ENCODE measurements around the gene LY6G6C.

The LY6G6C gene

DNA sequence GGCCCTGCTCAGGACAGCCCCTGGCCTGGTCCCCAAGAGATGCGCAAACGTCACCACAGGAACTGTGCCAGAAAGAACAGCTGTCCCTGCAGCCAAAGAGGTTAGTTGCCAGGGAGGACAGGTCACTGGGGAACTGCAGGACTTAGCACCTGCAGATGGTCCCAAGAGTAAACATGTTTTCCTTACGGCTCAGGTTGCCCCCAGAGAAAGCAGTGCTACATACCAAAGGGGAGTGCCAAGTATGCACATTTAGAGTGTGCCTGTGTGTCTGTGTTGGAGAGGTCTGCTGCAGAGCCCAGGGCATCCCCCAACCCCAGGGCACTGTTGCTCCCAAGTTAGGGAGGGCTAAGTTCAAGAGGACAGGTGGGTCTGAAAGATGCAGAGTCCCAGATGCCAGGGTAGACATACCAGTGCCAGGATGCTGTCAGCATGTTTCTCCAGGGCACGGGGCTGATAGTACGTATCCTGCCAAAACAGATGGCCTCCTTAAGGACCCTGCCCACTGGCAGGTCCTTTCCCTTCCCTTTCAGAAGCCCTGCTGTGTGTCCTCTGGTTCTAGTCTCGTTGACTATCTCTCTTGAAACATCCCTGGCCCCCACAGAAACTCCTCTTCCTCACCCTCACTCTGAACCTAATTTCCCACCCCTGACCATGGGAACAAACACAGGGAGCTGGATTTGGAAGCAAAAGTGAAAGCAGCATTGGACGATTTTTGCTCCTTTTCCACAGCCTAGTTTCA lies 19.7 kb downstream of the LY6G6C start:
- TF ChIP-seq SUZ12 (IDR thresholded peaks at IDR 0.05; ENCODE audit: extremely low read depth, insufficient read depth, insufficient read length) (no peak), YY1 (IDR thresholded peaks at IDR 0.05; ENCODE audit: insufficient read depth, insufficient read length) (no peak), ZNF274 (IDR thresholded peaks at IDR 0.05; ENCODE audit: low read depth, low read length) (no peak)
- Histone ChIP-seq H3K27me3 (ENCODE audit: insufficient read depth, insufficient read length) (no peaks in the 10 kb centered on the region), H3K4me1 (ENCODE audit: insufficient read depth, insufficient read length) (peaks cover 5% of the 10 kb centered on the region), H3K4me3 (ENCODE audit: insufficient read length, low read depth) (peak overlapping the region; percentile 87), H3K36me3 (ENCODE audit: insufficient read depth, insufficient read length, low read length) (peaks cover 36% of the 10 kb centered on the region), H3K9ac (ENCODE audit: insufficient read length, low read depth) (peak overlapping the region; percentile 93), H3K9me3 (ENCODE audit: insufficient read depth, low read length) (no peaks in the 10 kb centered on the region)
- DNase-seq (ENCODE audit: low read depth, low spot score), result no peak

DNA sequence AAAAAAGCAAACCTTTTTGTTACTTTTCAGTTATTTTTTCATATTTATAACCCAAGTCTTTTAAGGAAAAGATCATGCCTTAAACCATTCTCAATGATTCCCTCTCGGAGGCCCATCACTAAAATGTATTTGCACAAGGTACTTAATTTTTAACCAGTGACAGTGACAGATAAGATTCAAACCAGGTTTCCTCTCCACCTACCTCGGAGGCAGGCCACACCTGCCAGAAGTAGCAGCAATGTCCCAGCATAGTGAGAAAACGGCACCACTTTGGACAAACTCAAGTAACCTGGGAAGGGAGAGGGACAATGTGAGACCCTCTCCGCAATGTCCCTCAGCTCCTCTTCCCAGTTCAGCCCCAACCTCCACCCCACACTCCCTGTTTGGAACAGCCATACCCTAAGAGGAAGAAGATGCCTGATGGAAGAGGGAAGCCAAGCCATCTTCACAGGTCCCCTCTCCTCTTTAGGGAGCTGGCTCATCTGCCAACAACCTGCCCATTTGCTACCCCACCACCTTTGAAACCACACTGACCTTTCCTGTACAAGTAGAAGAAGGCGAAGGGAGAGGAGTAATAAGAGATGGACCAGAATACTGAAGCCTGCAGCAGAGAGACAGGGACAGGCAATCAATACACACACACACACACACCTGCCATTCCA lies 20.7 kb downstream of the LY6G6C start:
- Histone ChIP-seq H3K4me1 (ENCODE audit: insufficient read depth, insufficient read length) (peaks cover 5% of the 10 kb centered on the region), H3K4me3 (ENCODE audit: insufficient read length, low read depth) (no peak overlapping the region), H3K27me3 (ENCODE audit: insufficient read depth, insufficient read length) (no peaks in the 10 kb centered on the region), H3K9me3 (ENCODE audit: insufficient read depth, low read length) (no peaks in the 10 kb centered on the region), H3K36me3 (ENCODE audit: insufficient read depth, insufficient read length, low read length) (peaks cover 43% of the 10 kb centered on the region), H3K9ac (ENCODE audit: insufficient read length, low read depth) (no peak overlapping the region)
- DNase-seq (ENCODE audit: low read depth, low spot score), result no peak
- TF ChIP-seq ZNF274 (IDR thresholded peaks at IDR 0.05; ENCODE audit: low read depth, low read length) (no peak), SUZ12 (IDR thresholded peaks at IDR 0.05; ENCODE audit: extremely low read depth, insufficient read depth, insufficient read length) (no peak), YY1 (IDR thresholded peaks at IDR 0.05; ENCODE audit: insufficient read depth, insufficient read length) (no peak)

DNA sequence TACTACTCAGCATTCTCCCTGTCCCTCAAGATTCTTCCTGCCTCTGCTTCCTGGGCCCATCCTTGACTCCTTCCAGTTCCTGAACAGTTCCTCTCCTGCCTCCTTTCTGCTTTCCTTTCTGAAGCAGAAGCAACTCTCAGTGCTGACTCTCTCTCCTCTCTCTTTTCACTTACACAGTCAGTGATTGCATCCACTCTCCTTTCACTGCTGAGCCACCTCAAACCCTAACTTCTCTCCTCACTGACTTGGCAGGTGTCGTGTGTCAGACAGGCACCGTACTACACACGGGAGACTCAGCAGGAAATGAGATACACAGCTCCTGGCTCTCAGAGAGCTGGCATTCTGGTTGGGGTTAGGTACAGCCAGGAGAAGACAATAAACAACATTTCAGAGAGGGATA lies 24.0 kb downstream of the LY6G6C start:
- no peaks in the 10 kb centered on the region for H3K9me3 ChIP-seq (ENCODE audit: insufficient read depth, low read length)
- no peak overlapping the region for H3K9ac ChIP-seq (ENCODE audit: insufficient read length, low read depth)
- TF ChIP-seq SUZ12 (IDR thresholded peaks at IDR 0.05; ENCODE audit: extremely low read depth, insufficient read depth, insufficient read length) (no peak), YY1 (IDR thresholded peaks at IDR 0.05; ENCODE audit: insufficient read depth, insufficient read length) (no peak), ZNF274 (IDR thresholded peaks at IDR 0.05; ENCODE audit: low read depth, low read length) (no peak)

DNA sequence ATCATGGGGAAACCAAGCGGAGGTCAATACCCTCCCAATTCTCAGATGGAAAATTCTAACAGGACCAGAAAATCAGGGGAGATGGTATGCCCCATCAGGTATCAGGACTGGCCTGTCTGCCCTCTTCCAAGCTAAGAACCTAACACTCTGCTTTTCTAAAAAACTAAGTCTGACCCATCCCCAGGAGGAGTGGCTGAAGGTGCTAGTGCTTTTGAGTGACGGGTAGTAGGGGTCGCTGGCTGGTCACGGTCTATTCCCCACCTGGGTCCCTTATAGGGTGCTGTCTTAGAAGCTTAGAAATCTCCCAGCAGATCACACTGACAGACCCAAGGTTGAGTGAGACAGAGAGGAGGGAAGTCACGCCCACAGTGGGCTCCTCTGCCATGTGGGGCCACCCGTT lies 28.0 kb downstream of the LY6G6C start:
- H3K36me3 ChIP-seq (ENCODE audit: insufficient read depth, insufficient read length, low read length), result peaks cover 65% of the 10 kb centered on the region
- no peak overlapping the region for H3K9ac ChIP-seq (ENCODE audit: insufficient read length, low read depth)
- TF ChIP-seq ZNF274 (IDR thresholded peaks at IDR 0.05; ENCODE audit: low read depth, low read length) (no peak), SUZ12 (IDR thresholded peaks at IDR 0.05; ENCODE audit: extremely low read depth, insufficient read depth, insufficient read length) (no peak), YY1 (IDR thresholded peaks at IDR 0.05; ENCODE audit: insufficient read depth, insufficient read length) (no peak)
- H3K27me3 ChIP-seq (ENCODE audit: insufficient read depth, insufficient read length), result no peaks in the 10 kb centered on the region
- peaks cover 7% of the 10 kb centered on the region for H3K4me1 ChIP-seq (ENCODE audit: insufficient read depth, insufficient read length)
- no peak overlapping the region for H3K4me3 ChIP-seq (ENCODE audit: insufficient read length, low read depth)
- no peak for DNase-seq (ENCODE audit: low read depth, low spot score)
- H3K9me3 ChIP-seq (ENCODE audit: insufficient read depth, low read length), result no peaks in the 10 kb centered on the region

More for the DNA sequence above, 24.0 kb downstream of the LY6G6C start:
- Histone ChIP-seq H3K36me3 (ENCODE audit: insufficient read depth, insufficient read length, low read length) (peaks cover 64% of the 10 kb centered on the region), H3K27me3 (ENCODE audit: insufficient read depth, insufficient read length) (no peaks in the 10 kb centered on the region), H3K4me3 (ENCODE audit: insufficient read length, low read depth) (no peak overlapping the region), H3K4me1 (ENCODE audit: insufficient read depth, insufficient read length) (peaks cover 5% of the 10 kb centered on the region)
- no peak for DNase-seq (ENCODE audit: low read depth, low spot score)

DNA sequence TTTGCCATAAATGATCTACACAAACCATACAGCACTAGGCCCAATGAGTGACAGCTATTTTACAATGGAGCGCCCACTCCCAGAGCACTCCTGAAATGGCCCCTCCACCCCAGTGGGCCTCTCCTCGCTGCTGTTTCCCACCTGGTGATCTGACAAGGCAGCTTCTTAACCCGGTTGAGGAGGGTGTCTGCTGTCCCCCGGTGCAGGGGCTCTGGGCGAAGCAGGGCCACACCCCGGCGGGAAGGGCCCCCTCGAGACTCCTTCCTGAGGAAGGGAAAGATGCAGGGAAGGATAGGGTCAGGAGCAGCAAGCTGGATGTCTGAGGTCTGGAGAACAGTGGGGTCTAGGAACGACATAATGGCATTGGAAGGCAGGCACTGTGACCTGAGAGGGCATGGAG lies 28.7 kb downstream of the LY6G6C start:
- no peak overlapping the region for H3K4me3 ChIP-seq (ENCODE audit: insufficient read length, low read depth)
- no peak for DNase-seq (ENCODE audit: low read depth, low spot score)
- H3K9me3 ChIP-seq (ENCODE audit: insufficient read depth, low read length), result no peaks in the 10 kb centered on the region
- no peak overlapping the region for H3K9ac ChIP-seq (ENCODE audit: insufficient read length, low read depth)
- peaks cover 71% of the 10 kb centered on the region for H3K36me3 ChIP-seq (ENCODE audit: insufficient read depth, insufficient read length, low read length)
- peaks cover 11% of the 10 kb centered on the region for H3K4me1 ChIP-seq (ENCODE audit: insufficient read depth, insufficient read length)
- TF ChIP-seq SUZ12 (IDR thresholded peaks at IDR 0.05; ENCODE audit: extremely low read depth, insufficient read depth, insufficient read length) (no peak), YY1 (IDR thresholded peaks at IDR 0.05; ENCODE audit: insufficient read depth, insufficient read length) (no peak), ZNF274 (IDR thresholded peaks at IDR 0.05; ENCODE audit: low read depth, low read length) (no peak)
- H3K27me3 ChIP-seq (ENCODE audit: insufficient read depth, insufficient read length), result no peaks in the 10 kb centered on the region

DNA sequence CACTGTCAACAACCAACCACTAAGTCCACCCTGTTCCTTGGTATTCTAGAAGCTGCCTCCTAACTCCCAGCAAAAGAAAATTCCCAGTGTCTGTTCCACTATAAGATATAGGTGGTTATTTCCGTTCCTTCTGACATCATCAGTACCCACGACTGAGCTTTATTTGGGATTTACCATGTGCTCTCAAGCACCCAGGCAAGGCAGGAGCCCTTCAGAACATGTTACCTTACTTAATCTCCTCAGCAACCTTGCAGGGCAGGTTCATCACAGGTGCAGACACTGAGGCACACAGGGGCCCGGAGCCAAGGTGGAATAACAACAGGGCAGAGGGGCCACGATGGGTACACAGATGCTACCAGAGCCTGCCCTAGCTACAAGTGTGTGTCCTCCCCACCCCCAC lies 29.2 kb downstream of the LY6G6C start:
- H3K36me3 ChIP-seq (ENCODE audit: insufficient read depth, insufficient read length, low read length), result peaks cover 72% of the 10 kb centered on the region
- no peak for TF ChIP-seq YY1 (IDR thresholded peaks at IDR 0.05; ENCODE audit: insufficient read depth, insufficient read length)
- no peak for TF ChIP-seq SUZ12 (IDR thresholded peaks at IDR 0.05; ENCODE audit: extremely low read depth, insufficient read depth, insufficient read length)
- TF ChIP-seq ZNF274 (IDR thresholded peaks at IDR 0.05; ENCODE audit: low read depth, low read length), result no peak

DNA sequence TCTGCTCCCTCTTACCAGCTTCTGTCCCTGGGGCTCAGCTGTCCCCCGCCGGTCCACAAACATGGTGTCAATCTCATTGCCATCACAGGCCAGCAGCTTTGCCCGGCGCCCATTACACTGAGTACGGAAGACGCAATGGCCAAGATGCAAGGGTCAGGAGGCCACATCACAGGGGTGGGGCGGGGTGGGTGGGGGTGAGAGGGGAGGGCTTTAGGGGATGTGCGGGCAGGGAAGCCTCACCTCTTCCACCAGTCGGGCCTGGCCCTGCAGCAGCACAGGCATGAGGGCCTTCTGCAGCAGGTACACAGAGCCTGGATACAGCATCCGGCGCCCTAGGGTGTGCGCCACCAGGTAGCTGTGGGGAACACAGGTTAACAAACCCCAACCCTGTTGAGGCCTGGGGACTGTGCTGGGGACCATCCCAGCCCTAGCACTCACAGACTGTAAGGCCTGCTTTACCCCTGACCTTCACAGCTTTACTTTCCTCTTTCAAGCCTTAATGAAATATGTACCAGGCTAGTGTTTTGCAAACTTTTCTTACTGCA lies 29.9 kb downstream of the LY6G6C start:
- H3K4me3 ChIP-seq (ENCODE audit: insufficient read length, low read depth), result no peak overlapping the region
- no peaks in the 10 kb centered on the region for H3K9me3 ChIP-seq (ENCODE audit: insufficient read depth, low read length)
- no peaks in the 10 kb centered on the region for H3K27me3 ChIP-seq (ENCODE audit: insufficient read depth, insufficient read length)
- peaks cover 74% of the 10 kb centered on the region for H3K36me3 ChIP-seq (ENCODE audit: insufficient read depth, insufficient read length, low read length)
- no peak for DNase-seq (ENCODE audit: low read depth, low spot score)
- peaks cover 14% of the 10 kb centered on the region for H3K4me1 ChIP-seq (ENCODE audit: insufficient read depth, insufficient read length)
- TF ChIP-seq ZNF274 (IDR thresholded peaks at IDR 0.05; ENCODE audit: low read depth, low read length) (no peak), YY1 (IDR thresholded peaks at IDR 0.05; ENCODE audit: insufficient read depth, insufficient read length) (no peak), SUZ12 (IDR thresholded peaks at IDR 0.05; ENCODE audit: extremely low read depth, insufficient read depth, insufficient read length) (no peak)
- H3K9ac ChIP-seq (ENCODE audit: insufficient read length, low read depth), result no peak overlapping the region

More for the DNA sequence above, 29.2 kb downstream of the LY6G6C start:
- Histone ChIP-seq H3K9ac (ENCODE audit: insufficient read length, low read depth) (no peak overlapping the region), H3K27me3 (ENCODE audit: insufficient read depth, insufficient read length) (no peaks in the 10 kb centered on the region), H3K9me3 (ENCODE audit: insufficient read depth, low read length) (no peaks in the 10 kb centered on the region), H3K4me1 (ENCODE audit: insufficient read depth, insufficient read length) (peaks cover 14% of the 10 kb centered on the region), H3K4me3 (ENCODE audit: insufficient read length, low read depth) (no peak overlapping the region)
- DNase-seq (ENCODE audit: low read depth, low spot score), result no peak
